ENCODE data around the gene GULP1. TPM values are rescaled to one million over a fixed set of nuclear protein-coding genes. Genes with fewer than 3 reads are reported as not detected.

GULP1 gene
- total and polyA plus RNA-seq, 10 of the 15 experiments (the other 5 are each of a cell fraction or from before 2014, with no cell fraction given), result 0.02 to 1.3 (median 0.15) TPM; not detected in 5

- 6% methylated on average over 4 of the region's 4 CpGs for WGBS (ENCODE audit: insufficient coverage, insufficient replicate concordance, low lambda C conversion rate, missing lambda C conversion rate)
- SMC1A ChIA-PET (ENCODE audit: uncharacterized antibody, unreplicated experiment), result interaction anchor here (2.3 kb wide), 1 partner anchor 12 kb away, joined by 6 read pairs; no protein-coding TSS in a partner anchor
These were observed 332.4 kb downstream of the GULP1 start for GRCh38 chr2:188623995-188624643.

GRCh38 chr2:188627471-188627870, 335.8 kb downstream of the GULP1 start:
- Histone ChIP-seq H3K27me3 (replicated peaks in 1 of 2; ENCODE audit: control insufficient read depth in 2 of 2, insufficient read depth in 2 of 2, low read length in 1 of 2) (no peaks in the 10 kb centered on the region), H3K27ac (ENCODE audit: control insufficient read depth, insufficient read depth) (no peak overlapping the region), H3K79me2 (ENCODE audit: control insufficient read depth, insufficient read depth, low read length) (no peaks in the 10 kb centered on the region), H3K4me2 (ENCODE audit: control insufficient read depth, insufficient read depth) (no peak overlapping the region), H3K4me1 (ENCODE audit: control insufficient read depth, insufficient read depth, low read length) (no peaks in the 10 kb centered on the region), H3K4me3 (no peak overlapping the region), H3K9ac (ENCODE audit: control insufficient read depth, insufficient read depth, low read length) (no peak overlapping the region), H2AFZ (ENCODE audit: control insufficient read depth, low read depth, low read length) (no peak overlapping the region), H4K20me1 (ENCODE audit: control insufficient read depth, insufficient read depth) (no peaks in the 10 kb centered on the region), H3K36me3 (ENCODE audit: control insufficient read depth in 2 of 2, insufficient read depth in 2 of 2, low read length in 1 of 2) (no peaks in the 10 kb centered on the region), H3K9me3 (replicated peaks; ENCODE audit: control insufficient read depth, insufficient read depth, low read length) (no peaks in the 10 kb centered on the region)
- ATAC-seq (no peak), DNase-seq (ENCODE audit: low read depth, low spot score) (no peak), FAIRE-seq (no peak)
- CTCF ChIA-PET, result interaction anchor here (0.6 kb wide), 1 partner anchor 17 kb away, joined by 3 read pairs; no protein-coding TSS in a partner anchor
- POLR2A ChIA-PET, result no interaction called here
- in situ Hi-C loops (cut with MboI) (no loop called here), intact Hi-C loops (cut with micrococcal nuclease; ENCODE audit: unreplicated experiment) (no loop called here)
- SMC1A ChIA-PET (ENCODE audit: uncharacterized antibody, unreplicated experiment), result interaction anchor here (1.0 kb wide), 1 partner anchor 351 kb away, joined by 3 read pairs; no protein-coding TSS in a partner anchor
- TF ChIP-seq ZSCAN29 (IDR thresholded peaks at IDR 0.05) (no peak), NR2C1 (IDR thresholded peaks at IDR 0.05) (no peak), KLF5 (IDR thresholded peaks at IDR 0.05; ENCODE audit: partially characterized antibody) (no peak), POLR2AphosphoS5 (IDR thresholded peaks at IDR 0.05; ENCODE audit: low read length) (no peak), CREM (IDR thresholded peaks at IDR 0.05; ENCODE audit: low read depth) (no peak), ATF2 (IDR thresholded peaks at IDR 0.05; ENCODE audit: low read length) (no peak), ZNF217 (IDR thresholded peaks at IDR 0.05) (no peak)
- 0% methylated on average over 3 of the region's 3 CpGs for WGBS (ENCODE audit: insufficient coverage, insufficient replicate concordance, low lambda C conversion rate, missing lambda C conversion rate)
- RAD21 ChIA-PET (ENCODE audit: unreplicated experiment), result no interaction called here
- BruUV-seq (replicated peaks), result no TSS peak

More at GRCh38 chr2:188623995-188624643, 332.4 kb downstream of the GULP1 start:
- ChIA-PET RAD21 (ENCODE audit: unreplicated experiment) (no interaction called here), CTCF (no interaction called here), POLR2A (no interaction called here)
- in situ Hi-C loops (cut with MboI), result no loop called here
- Histone ChIP-seq H3K9me3 (replicated peaks; ENCODE audit: control insufficient read depth, insufficient read depth, low read length) (no peaks in the 10 kb centered on the region), H3K27me3 (replicated peaks in 1 of 2; ENCODE audit: control insufficient read depth in 2 of 2, insufficient read depth in 2 of 2, low read length in 1 of 2) (no peaks in the 10 kb centered on the region), H3K4me2 (ENCODE audit: control insufficient read depth, insufficient read depth) (no peak overlapping the region), H3K36me3 (ENCODE audit: control insufficient read depth in 2 of 2, insufficient read depth in 2 of 2, low read length in 1 of 2) (no peaks in the 10 kb centered on the region), H3K4me1 (ENCODE audit: control insufficient read depth, insufficient read depth, low read length) (no peaks in the 10 kb centered on the region), H3K4me3 (no peak overlapping the region), H4K20me1 (ENCODE audit: control insufficient read depth, insufficient read depth) (no peaks in the 10 kb centered on the region), H3K9ac (ENCODE audit: control insufficient read depth, insufficient read depth, low read length) (no peak overlapping the region), H2AFZ (ENCODE audit: control insufficient read depth, low read depth, low read length) (no peak overlapping the region), H3K27ac (ENCODE audit: control insufficient read depth, insufficient read depth) (no peak overlapping the region), H3K79me2 (ENCODE audit: control insufficient read depth, insufficient read depth, low read length) (no peaks in the 10 kb centered on the region)
- FAIRE-seq, result no peak
- no peak for DNase-seq (ENCODE audit: low read depth, low spot score)
- ATAC-seq, result no peak
- BruUV-seq (replicated peaks), result no TSS peak
- intact Hi-C loops (cut with micrococcal nuclease; ENCODE audit: unreplicated experiment), result no loop called here
- TF ChIP-seq PML (IDR thresholded peaks at IDR 0.05; ENCODE audit: low read length) (no peak), CHD4 (IDR thresholded peaks at IDR 0.05) (no peak), ZNF24 (IDR thresholded peaks at IDR 0.05) (no peak)
